WTC11 (cell line): ENCODE measurements around the gene FAM168B. TPM values are rescaled to one million over a fixed set of nuclear protein-coding genes. Genes with fewer than 3 reads are reported as not detected.

Experiments used
- ATAC-seq: fragments of 200-7000 bp; cut with Tn5 transposase; 2 replicates; pipeline ENCODE4 v1.10.0; 2021; ENCODE audit warnings: mild to moderate bottlenecking, moderate library complexity
- CTCF ChIA-PET: fragments of 300-600 bp; sonication (Branson Sonifier 250); formaldehyde crosslinking; loops from one replicate; lab custom pipeline; 2021; ENCODE audit warnings: antibody characterized with exemption; lab: Charles Lee
- POLR2A ChIA-PET: fragments of 350-600 bp; sonication (Branson Sonifier 250); formaldehyde crosslinking; loops from one replicate; lab custom pipeline; 2021; ENCODE audit warnings: antibody characterized with exemption; lab: Charles Lee
- DNase-seq: peaks from one replicate; pipeline ENCODE4 v3.0.0; 2021; ENCODE audit warnings: low spot score
- H3K27ac Mint-ChIP-seq: 2 replicates; pipeline ENCODE4 v1.8.0; 2021; ENCODE audit warnings: mixed read lengths
- H3K27me3 Mint-ChIP-seq: 2 replicates; pipeline ENCODE4 v1.8.0; 2021; ENCODE audit warnings: low read depth, mild to moderate bottlenecking, moderate library complexity, mixed read lengths
- H3K36me3 Mint-ChIP-seq: 2 replicates; pipeline ENCODE4 v1.8.0; 2021; ENCODE audit warnings: mixed read lengths
- H3K4me1 Mint-ChIP-seq: 2 replicates; pipeline ENCODE4 v1.8.0; 2022; ENCODE audit warnings: mixed read lengths
- H3K4me3 Mint-ChIP-seq: 2 replicates; pipeline ENCODE4 v1.8.0; 2021; ENCODE audit warnings: mild to moderate bottlenecking, moderate library complexity, mixed read lengths
- H3K9me3 Mint-ChIP-seq: 2 replicates; pipeline ENCODE4 v1.8.0; 2021; ENCODE audit warnings: mixed read lengths
- ATF1 ChIP-seq: sonication (generic); formaldehyde crosslinking; IDR thresholded peaks from 2 replicates; pipeline ENCODE4 v1.8.1; 2023; ENCODE audit warnings: mild to moderate bottlenecking, moderate library complexity, missing genetic modification reagents
- CBFB ChIP-seq: sonication (generic); formaldehyde crosslinking; IDR thresholded peaks from 2 replicates; pipeline ENCODE4 v1.8.1; 2022; ENCODE audit warnings: mild to moderate bottlenecking, low read depth, missing genetic modification reagents
- E2F1 ChIP-seq: sonication (generic); formaldehyde crosslinking; IDR thresholded peaks from 2 replicates; pipeline ENCODE4 v1.8.0; 2022; ENCODE audit warnings: mild to moderate bottlenecking, missing genetic modification reagents
- FOXK1 ChIP-seq: sonication (generic); formaldehyde crosslinking; IDR thresholded peaks from 2 replicates; pipeline ENCODE4 v1.8.0; 2022; ENCODE audit warnings: mild to moderate bottlenecking, moderate library complexity, missing genetic modification reagents
- GRHL2 ChIP-seq: fragments of 250-450 bp; sonication (Bioruptor Pico); IDR thresholded peaks from 2 replicates; pipeline ENCODE4 v1.8.0; 2022; ENCODE audit warnings: mild to moderate bottlenecking, moderate library complexity; ENCODE audit not compliant: insufficient replicate concordance, severe bottlenecking
- GTF2I ChIP-seq: fragments of 250-450 bp; sonication (Bioruptor Pico); conservative IDR thresholded peaks from 2 replicates; pipeline ENCODE4 v1.4.0; 2021; ENCODE audit warnings: mild to moderate bottlenecking
- SMAD3 ChIP-seq: sonication (generic); formaldehyde crosslinking; IDR thresholded peaks from 2 replicates; pipeline ENCODE4 v1.8.0; 2022; ENCODE audit warnings: missing genetic modification reagents, mild to moderate bottlenecking, borderline replicate concordance
- SOX15 ChIP-seq: fragments of 250-450 bp; sonication (Bioruptor Pico); IDR thresholded peaks from 2 replicates; pipeline ENCODE4 v1.9.0; 2021; ENCODE audit warnings: mild to moderate bottlenecking
- TEAD4 ChIP-seq: sonication (generic); formaldehyde crosslinking; IDR thresholded peaks from 2 replicates; pipeline ENCODE4 v1.8.0; 2022; ENCODE audit warnings: mild to moderate bottlenecking, missing genetic modification reagents
- USF2 ChIP-seq: sonication (generic); formaldehyde crosslinking; IDR thresholded peaks from 2 replicates; pipeline ENCODE4 v1.8.1; 2023; ENCODE audit warnings: mild to moderate bottlenecking, missing genetic modification reagents, moderate library complexity
- ZBTB21 ChIP-seq: sonication (generic); formaldehyde crosslinking; IDR thresholded peaks from 2 replicates; pipeline ENCODE4 v1.8.1; 2023; ENCODE audit warnings: mild to moderate bottlenecking, missing genetic modification reagents, borderline replicate concordance
- ZNF232 ChIP-seq: sonication (generic); formaldehyde crosslinking; IDR thresholded peaks from 2 replicates; pipeline ENCODE4 v1.8.0; 2022; ENCODE audit warnings: mild to moderate bottlenecking, missing genetic modification reagents
- ZNF396 ChIP-seq: fragments of 250-450 bp; sonication (Bioruptor Pico); IDR thresholded peaks from 2 replicates; pipeline ENCODE4 v1.8.0; 2021; ENCODE audit warnings: mild to moderate bottlenecking, moderate library complexity, borderline replicate concordance
- ZNF671 ChIP-seq: fragments of 250-450 bp; sonication (Bioruptor Pico); IDR thresholded peaks from 2 replicates; pipeline ENCODE4 v1.8.0; 2021; ENCODE audit warnings: mild to moderate bottlenecking
- ZSCAN18 ChIP-seq: fragments of 250-450 bp; sonication (Bioruptor Pico); IDR thresholded peaks from 2 replicates; pipeline ENCODE4 v2.1.2; 2022; ENCODE audit warnings: mild to moderate bottlenecking, moderate library complexity
- total RNA-seq: library from RNA; stranded (reverse); gene quantifications from 3 replicates; pipeline ENCODE4 v1.2.3, GENCODE V29; 2021
- TF ChIP-seq, protein P1 (sequence below): sonication (generic); formaldehyde crosslinking; conservative IDR thresholded peaks from 2 replicates; pipeline ENCODE4 v1.8.1; 2023; ENCODE audit warnings: mild to moderate bottlenecking, low read depth, missing genetic modification reagents, moderate library complexity
- TF ChIP-seq, protein P2 (sequence below): fragments of 250-450 bp; sonication (Bioruptor Pico); IDR thresholded peaks from 2 replicates; pipeline ENCODE4 v1.9.0; 2021; ENCODE audit warnings: mild to moderate bottlenecking
- TF ChIP-seq, protein P3 (sequence below): sonication (generic); formaldehyde crosslinking; IDR thresholded peaks from 2 replicates; pipeline ENCODE4 v1.8.0; 2022; ENCODE audit warnings: missing genetic modification reagents
- TF ChIP-seq, protein P4 (sequence below): sonication (generic); formaldehyde crosslinking; IDR thresholded peaks from 2 replicates; pipeline ENCODE4 v1.8.1; 2022; ENCODE audit warnings: mild to moderate bottlenecking, missing genetic modification reagents, moderate library complexity, borderline replicate concordance

The FAM168B gene
- total RNA-seq, 1 experiment from 2014 or later = 63.9 TPM

DNA sequence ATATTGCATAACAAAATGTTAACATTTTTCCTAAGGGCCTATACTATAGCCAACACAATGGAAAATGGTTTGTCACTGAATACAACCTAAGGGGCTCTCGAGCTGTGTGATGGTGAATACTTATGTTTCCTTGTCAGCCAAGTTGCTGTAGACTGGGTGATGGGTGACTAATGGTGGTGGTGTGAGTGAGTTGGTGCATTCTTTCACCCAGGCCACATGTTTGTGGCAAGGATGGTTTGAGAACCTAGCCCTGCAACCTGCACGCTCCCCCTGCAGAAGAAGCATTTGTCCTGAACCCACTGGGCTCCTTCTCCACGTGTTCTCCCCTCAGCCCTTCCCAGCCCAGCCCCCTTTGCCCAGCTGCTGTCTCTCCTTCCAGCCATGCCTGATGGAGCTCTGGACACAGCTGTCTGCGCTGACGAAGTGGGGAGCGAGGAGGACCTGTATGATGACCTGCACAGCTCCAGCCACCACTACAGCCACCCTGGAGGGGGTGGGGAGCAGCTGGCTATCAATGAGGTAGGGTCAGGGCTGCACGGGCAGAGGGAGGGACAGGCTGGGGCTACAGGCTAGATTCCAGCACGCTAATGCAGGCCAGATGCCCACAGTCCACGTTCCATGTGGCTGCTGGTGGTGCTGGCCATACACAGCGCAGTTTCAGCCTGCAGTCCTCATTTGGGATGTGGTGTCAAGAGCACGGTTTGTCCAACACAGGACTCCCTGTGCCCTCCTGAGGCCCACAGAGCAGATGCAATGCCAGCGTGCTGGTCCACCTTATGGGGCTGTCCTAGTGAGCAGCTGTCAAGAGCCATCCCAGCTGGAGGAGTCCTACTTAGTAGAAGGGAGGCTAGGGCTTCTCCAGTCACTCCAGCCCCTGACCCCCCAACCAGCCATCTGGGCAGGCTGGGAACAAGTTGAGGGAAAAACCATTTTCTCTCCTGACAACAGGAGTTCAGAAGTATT is 65.4 kb downstream of the FAM168B start (continued):
- TF ChIP-seq, protein P1, sequence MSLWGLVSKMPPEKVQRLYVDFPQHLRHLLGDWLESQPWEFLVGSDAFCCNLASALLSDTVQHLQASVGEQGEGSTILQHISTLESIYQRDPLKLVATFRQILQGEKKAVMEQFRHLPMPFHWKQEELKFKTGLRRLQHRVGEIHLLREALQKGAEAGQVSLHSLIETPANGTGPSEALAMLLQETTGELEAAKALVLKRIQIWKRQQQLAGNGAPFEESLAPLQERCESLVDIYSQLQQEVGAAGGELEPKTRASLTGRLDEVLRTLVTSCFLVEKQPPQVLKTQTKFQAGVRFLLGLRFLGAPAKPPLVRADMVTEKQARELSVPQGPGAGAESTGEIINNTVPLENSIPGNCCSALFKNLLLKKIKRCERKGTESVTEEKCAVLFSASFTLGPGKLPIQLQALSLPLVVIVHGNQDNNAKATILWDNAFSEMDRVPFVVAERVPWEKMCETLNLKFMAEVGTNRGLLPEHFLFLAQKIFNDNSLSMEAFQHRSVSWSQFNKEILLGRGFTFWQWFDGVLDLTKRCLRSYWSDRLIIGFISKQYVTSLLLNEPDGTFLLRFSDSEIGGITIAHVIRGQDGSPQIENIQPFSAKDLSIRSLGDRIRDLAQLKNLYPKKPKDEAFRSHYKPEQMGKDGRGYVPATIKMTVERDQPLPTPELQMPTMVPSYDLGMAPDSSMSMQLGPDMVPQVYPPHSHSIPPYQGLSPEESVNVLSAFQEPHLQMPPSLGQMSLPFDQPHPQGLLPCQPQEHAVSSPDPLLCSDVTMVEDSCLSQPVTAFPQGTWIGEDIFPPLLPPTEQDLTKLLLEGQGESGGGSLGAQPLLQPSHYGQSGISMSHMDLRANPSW (CRISPR knock-in tag) = no peak
- no peak for TF ChIP-seq ZNF671 (CRISPR knock-in tag)

- CTCF ChIA-PET = no interaction called here
- ATAC-seq = no peak
- POLR2A ChIA-PET = no interaction called here
These were observed 66.3 kb downstream of the FAM168B start for GRCh38 chr2:131026919-131027318.

DNA sequence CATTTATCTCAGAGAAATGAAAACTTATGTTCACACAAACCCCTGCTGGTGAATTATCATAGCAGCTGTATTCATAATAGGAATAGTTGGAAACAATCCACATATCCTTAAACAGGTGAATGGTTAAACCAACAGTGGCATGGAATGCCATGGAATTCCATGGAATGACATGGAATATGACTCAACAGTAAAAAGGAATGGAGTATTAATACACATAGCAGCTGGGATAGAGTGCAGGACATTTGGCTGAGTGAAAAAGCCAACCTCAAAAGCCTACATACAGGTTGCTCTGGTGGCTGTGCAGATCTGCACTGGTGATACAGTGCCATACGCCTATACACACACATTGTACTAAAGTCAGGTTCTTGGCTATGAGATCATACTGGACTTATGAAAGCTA is 69.5 kb downstream of the FAM168B start:
- Mint-ChIP-seq H3K27ac (no peak overlapping the region), H3K27me3 (no peaks in the 10 kb centered on the region), H3K9me3 (peaks cover 15% of the 10 kb centered on the region), H3K36me3 (no peaks in the 10 kb centered on the region), H3K4me1 (no peaks in the 10 kb centered on the region), H3K4me3 (no peak overlapping the region)
- no peak for ATAC-seq
- CTCF ChIA-PET = interaction anchor here (1.4 kb wide), 1 partner anchor 226 kb away, joined by 4 read pairs; no protein-coding TSS in a partner anchor
- POLR2A ChIA-PET = no interaction called here
- DNase-seq = no peak
- TF ChIP-seq ZNF396 (CRISPR knock-in tag) = no peak
- TF ChIP-seq GRHL2 (CRISPR knock-in tag) = no peak
- no peak for TF ChIP-seq ZSCAN18 (CRISPR knock-in tag)
- TF ChIP-seq, protein P2, sequence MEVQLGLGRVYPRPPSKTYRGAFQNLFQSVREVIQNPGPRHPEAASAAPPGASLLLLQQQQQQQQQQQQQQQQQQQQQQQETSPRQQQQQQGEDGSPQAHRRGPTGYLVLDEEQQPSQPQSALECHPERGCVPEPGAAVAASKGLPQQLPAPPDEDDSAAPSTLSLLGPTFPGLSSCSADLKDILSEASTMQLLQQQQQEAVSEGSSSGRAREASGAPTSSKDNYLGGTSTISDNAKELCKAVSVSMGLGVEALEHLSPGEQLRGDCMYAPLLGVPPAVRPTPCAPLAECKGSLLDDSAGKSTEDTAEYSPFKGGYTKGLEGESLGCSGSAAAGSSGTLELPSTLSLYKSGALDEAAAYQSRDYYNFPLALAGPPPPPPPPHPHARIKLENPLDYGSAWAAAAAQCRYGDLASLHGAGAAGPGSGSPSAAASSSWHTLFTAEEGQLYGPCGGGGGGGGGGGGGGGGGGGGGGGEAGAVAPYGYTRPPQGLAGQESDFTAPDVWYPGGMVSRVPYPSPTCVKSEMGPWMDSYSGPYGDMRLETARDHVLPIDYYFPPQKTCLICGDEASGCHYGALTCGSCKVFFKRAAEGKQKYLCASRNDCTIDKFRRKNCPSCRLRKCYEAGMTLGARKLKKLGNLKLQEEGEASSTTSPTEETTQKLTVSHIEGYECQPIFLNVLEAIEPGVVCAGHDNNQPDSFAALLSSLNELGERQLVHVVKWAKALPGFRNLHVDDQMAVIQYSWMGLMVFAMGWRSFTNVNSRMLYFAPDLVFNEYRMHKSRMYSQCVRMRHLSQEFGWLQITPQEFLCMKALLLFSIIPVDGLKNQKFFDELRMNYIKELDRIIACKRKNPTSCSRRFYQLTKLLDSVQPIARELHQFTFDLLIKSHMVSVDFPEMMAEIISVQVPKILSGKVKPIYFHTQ (CRISPR knock-in tag) = no peak
- TF ChIP-seq, protein P3, sequence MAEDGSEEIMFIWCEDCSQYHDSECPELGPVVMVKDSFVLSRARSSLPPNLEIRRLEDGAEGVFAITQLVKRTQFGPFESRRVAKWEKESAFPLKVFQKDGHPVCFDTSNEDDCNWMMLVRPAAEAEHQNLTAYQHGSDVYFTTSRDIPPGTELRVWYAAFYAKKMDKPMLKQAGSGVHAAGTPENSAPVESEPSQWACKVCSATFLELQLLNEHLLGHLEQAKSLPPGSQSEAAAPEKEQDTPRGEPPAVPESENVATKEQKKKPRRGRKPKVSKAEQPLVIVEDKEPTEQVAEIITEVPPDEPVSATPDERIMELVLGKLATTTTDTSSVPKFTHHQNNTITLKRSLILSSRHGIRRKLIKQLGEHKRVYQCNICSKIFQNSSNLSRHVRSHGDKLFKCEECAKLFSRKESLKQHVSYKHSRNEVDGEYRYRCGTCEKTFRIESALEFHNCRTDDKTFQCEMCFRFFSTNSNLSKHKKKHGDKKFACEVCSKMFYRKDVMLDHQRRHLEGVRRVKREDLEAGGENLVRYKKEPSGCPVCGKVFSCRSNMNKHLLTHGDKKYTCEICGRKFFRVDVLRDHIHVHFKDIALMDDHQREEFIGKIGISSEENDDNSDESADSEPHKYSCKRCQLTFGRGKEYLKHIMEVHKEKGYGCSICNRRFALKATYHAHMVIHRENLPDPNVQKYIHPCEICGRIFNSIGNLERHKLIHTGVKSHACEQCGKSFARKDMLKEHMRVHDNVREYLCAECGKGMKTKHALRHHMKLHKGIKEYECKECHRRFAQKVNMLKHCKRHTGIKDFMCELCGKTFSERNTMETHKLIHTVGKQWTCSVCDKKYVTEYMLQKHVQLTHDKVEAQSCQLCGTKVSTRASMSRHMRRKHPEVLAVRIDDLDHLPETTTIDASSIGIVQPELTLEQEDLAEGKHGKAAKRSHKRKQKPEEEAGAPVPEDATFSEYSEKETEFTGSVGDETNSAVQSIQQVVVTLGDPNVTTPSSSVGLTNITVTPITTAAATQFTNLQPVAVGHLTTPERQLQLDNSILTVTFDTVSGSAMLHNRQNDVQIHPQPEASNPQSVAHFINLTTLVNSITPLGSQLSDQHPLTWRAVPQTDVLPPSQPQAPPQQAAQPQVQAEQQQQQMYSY = no peak

More at GRCh38 chr2:131026919-131027318, 66.3 kb downstream of the FAM168B start:
- Mint-ChIP-seq H3K27me3 (no peaks in the 10 kb centered on the region), H3K9me3 (peaks cover 10% of the 10 kb centered on the region), H3K27ac (no peak overlapping the region)
- TF ChIP-seq ZNF232 (CRISPR knock-in tag) (no peak), FOXK1 (no peak), SOX15 (CRISPR knock-in tag) (no peak), TEAD4 (no peak), E2F1 (CRISPR knock-in tag) (no peak), ZNF671 (CRISPR knock-in tag) (no peak), SMAD3 (CRISPR knock-in tag) (no peak), ZBTB21 (CRISPR knock-in tag) (no peak), ATF1 (CRISPR knock-in tag) (no peak), USF2 (CRISPR knock-in tag) (no peak), ZNF396 (CRISPR knock-in tag) (no peak), GTF2I (no peak), CBFB (CRISPR knock-in tag) (no peak)
- TF ChIP-seq, protein P4, sequence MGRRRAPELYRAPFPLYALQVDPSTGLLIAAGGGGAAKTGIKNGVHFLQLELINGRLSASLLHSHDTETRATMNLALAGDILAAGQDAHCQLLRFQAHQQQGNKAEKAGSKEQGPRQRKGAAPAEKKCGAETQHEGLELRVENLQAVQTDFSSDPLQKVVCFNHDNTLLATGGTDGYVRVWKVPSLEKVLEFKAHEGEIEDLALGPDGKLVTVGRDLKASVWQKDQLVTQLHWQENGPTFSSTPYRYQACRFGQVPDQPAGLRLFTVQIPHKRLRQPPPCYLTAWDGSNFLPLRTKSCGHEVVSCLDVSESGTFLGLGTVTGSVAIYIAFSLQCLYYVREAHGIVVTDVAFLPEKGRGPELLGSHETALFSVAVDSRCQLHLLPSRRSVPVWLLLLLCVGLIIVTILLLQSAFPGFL (CRISPR knock-in tag) = no peak
- TF ChIP-seq, all 79 proteins: peak for 0
- no peak overlapping the region for H3K4me3 Mint-ChIP-seq
- DNase-seq = no peak
- H3K4me1 Mint-ChIP-seq = no peaks in the 10 kb centered on the region
- no peaks in the 10 kb centered on the region for H3K36me3 Mint-ChIP-seq
